Airway epithelial cell (primary cell): ENCODE measurements around the gene ZNF670. TPM values are rescaled to one million over a fixed set of nuclear protein-coding genes. Genes with fewer than 3 reads are reported as not detected.

Experiments used
- total RNA-seq: library from RNA; depleted of rRNA; stranded (reverse); fragments of >200 nt; gene quantifications from 2 replicates; pipeline ENCODE4 v1.2.3, GENCODE V29; 2015

ZNF670 gene
- total RNA-seq = 1.1 and 3.1 TPM in 2 replicates

GRCh38 chr1:247078258-247079140, at the start of gene ZNF670:
ZNF670 (minus strand) TSS chr1:247078811; CDS start chr1:247078596, 215 bp downstream.

DNA sequence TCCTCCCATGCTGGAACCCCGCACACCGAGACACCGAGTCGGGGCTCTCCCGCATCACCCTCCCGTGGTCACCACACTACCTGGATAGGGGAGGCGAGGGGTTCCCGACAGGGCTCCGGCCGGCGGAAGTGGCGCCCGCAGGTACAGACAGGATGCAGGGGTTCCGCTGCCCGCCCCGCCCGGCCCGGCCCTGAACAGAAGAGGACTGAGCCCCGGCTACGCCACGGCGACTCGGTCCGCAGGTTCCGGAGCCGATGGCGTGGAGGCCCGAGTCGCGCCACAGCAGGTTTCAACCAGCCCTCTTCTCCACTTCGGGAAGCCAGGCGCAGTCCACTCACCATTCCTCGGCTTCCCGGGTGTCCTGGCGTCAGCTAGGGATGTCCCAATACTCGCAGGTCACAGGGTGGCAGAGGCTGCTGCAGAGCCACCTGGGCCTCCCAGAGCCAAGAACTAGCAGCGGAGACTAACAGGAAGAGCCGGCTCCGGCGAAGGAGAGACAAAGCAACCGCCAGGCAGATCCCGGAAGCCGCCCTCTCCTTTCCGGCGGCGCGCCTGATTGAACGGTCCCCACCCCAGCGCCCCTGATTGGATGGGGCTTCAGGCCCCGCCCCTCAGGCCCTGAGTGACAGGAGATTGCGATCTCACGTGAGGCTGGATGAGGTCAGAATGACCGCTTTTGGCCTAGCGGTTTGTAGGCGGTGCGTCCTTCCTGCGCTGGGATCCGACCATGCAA, 25.4 kb upstream of the ZNF670 start, which contains the start of gene ZNF669:
Gene ZNF669, minus strand, starts transcription at position 498 of the 733 bp plus-strand sequence. Its CDS starts 157 bp downstream, at position 341.

Other genes with a start within 250 kb of the ZNF670 start
- 15.5 and 24.5 TPM in 2 replicates for gene AHCTF1, start 146.9 kb downstream of the ZNF670 start, total RNA-seq
- gene ZNF695, start 70.8 kb downstream of the ZNF670 start, total RNA-seq = 2.6 and 5.9 TPM in 2 replicates
- 4.3 and 5.2 TPM in 2 replicates for gene ZNF669, start 25.5 kb upstream of the ZNF670 start, total RNA-seq
- gene ZNF124, start 93.2 kb upstream of the ZNF670 start, total RNA-seq = 12.8 and 14.0 TPM in 2 replicates
- not detected in 2 replicates for gene VN1R5, start 177.3 kb upstream of the ZNF670 start, total RNA-seq